ENCODE results near the gene HCN3. TPM values are rescaled to one million over a fixed set of nuclear protein-coding genes. Genes with fewer than 3 reads are reported as not detected.

The HCN3 gene
- total RNA-seq, 4 donors from 2014 or later = 0.18 to 1.5 (median 1.1) TPM

GRCh38 chr1:155318082-155318481 lies 40.8 kb downstream of the HCN3 start:
- in situ Hi-C loops (cut with MboI; ENCODE audit: low sequenced_read_pairs in 4 of 4) = loop anchor here in 3 of 4 donors (5.0 to 10.0 kb wide), 3 partner anchors 36 to 63 kb away; partner anchors contain the start of genes ENTREP3 (in 1 of the 3) and SCAMP3 (in 1 of the 3)

DNA sequence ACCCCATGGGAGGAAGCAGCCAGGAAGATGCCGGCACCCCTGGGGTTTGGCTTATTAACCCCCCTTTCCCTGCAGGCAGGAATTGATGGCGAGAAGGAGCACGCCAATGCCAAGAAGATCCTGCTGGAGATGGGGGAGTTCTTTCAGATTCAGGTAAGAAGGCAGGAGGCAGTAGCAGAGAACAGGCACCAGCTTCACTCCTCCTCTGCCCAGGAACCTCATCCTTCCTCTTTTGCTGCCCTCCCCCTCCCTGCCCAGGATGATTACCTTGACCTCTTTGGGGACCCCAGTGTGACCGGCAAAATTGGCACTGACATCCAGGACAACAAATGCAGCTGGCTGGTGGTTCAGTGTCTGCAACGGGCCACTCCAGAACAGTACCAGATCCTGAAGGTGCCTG lies 42.3 kb downstream of the HCN3 start:
- Histone ChIP-seq H3K4me1 (peaks cover 16 to 28% of the 10 kb centered on the region in 2 donors), H3K9me3 (no peaks in the 10 kb centered on the region), H3K27me3 (no peaks in the 10 kb centered on the region), H3K4me3 (no peak overlapping the region), H3K27ac (no peak overlapping the region), H3K36me3 (peaks cover 0 to 16% of the 10 kb centered on the region in 2 donors)
- ATAC-seq (no peak), DNase-seq (no peak)
- intact Hi-C loops (cut with DNase I; ENCODE audit: low total_unique reads) (no loop called here), in situ Hi-C loops (cut with MboI; ENCODE audit: low sequenced_read_pairs in 4 of 4) (loop anchor here in 3 of 4 donors (5.0 to 10.0 kb wide), 3 partner anchors 37 to 65 kb away; partner anchors contain the start of genes ENTREP3 (in 1 of the 3) and SCAMP3 (in 1 of the 3))
- TF ChIP-seq, protein P1, sequence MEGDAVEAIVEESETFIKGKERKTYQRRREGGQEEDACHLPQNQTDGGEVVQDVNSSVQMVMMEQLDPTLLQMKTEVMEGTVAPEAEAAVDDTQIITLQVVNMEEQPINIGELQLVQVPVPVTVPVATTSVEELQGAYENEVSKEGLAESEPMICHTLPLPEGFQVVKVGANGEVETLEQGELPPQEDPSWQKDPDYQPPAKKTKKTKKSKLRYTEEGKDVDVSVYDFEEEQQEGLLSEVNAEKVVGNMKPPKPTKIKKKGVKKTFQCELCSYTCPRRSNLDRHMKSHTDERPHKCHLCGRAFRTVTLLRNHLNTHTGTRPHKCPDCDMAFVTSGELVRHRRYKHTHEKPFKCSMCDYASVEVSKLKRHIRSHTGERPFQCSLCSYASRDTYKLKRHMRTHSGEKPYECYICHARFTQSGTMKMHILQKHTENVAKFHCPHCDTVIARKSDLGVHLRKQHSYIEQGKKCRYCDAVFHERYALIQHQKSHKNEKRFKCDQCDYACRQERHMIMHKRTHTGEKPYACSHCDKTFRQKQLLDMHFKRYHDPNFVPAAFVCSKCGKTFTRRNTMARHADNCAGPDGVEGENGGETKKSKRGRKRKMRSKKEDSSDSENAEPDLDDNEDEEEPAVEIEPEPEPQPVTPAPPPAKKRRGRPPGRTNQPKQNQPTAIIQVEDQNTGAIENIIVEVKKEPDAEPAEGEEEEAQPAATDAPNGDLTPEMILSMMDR (IDR thresholded peaks at IDR 0.05 in 4 of 5, conservative IDR thresholded peaks at IDR 0.05 in 1 of 5) = no peak
- no peak for TF ChIP-seq POLR2A (IDR thresholded peaks at IDR 0.05)

More at GRCh38 chr1:155318082-155318481, 40.8 kb downstream of the HCN3 start:
- no peaks in the 10 kb centered on the region for H3K9me3 ChIP-seq
- H3K27me3 ChIP-seq = no peaks in the 10 kb centered on the region
- TF ChIP-seq POLR2A (IDR thresholded peaks at IDR 0.05) = no peak
- TF ChIP-seq, protein P1 (IDR thresholded peaks at IDR 0.05 in 4 of 5, conservative IDR thresholded peaks at IDR 0.05 in 1 of 5) = no peak
- H3K27ac ChIP-seq = no peak overlapping the region
- H3K4me3 ChIP-seq = no peak overlapping the region
- peaks cover 0 to 16% of the 10 kb centered on the region in 2 donors for H3K36me3 ChIP-seq
- H3K4me1 ChIP-seq = peaks cover 16 to 27% of the 10 kb centered on the region in 2 donors
- ATAC-seq (no peak), DNase-seq (no peak)
- intact Hi-C loops (cut with DNase I; ENCODE audit: low total_unique reads) = no loop called here

DNA sequence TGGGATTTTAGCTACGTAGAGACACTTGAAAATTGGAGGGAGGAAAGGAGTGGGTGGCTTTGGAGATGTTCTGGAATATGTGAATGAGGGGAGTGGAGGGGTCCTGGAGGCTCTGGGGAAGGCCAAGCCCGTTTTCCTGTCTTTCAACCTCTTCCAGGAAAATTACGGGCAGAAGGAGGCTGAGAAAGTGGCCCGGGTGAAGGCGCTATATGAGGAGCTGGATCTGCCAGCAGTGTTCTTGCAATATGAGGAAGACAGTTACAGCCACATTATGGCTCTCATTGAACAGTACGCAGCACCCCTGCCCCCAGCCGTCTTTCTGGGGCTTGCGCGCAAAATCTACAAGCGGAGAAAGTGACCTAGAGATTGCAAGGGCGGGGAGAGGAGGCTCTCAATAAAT lies 43.0 kb downstream of the HCN3 start:
- ATAC-seq (no peak), DNase-seq (no peak)
- intact Hi-C loops (cut with DNase I; ENCODE audit: low total_unique reads) (loop anchor here (5.0 kb wide), 2 partner anchors 272 to 537 kb away; partner anchors contain the start of genes GON4L and SYT11), in situ Hi-C loops (cut with MboI; ENCODE audit: low sequenced_read_pairs in 4 of 4) (no loop called here)
- TF ChIP-seq POLR2A (IDR thresholded peaks at IDR 0.05) = no peak
- TF ChIP-seq, protein P1 (IDR thresholded peaks at IDR 0.05 in 4 of 5, conservative IDR thresholded peaks at IDR 0.05 in 1 of 5) = no peak
- H3K27ac ChIP-seq = peak overlapping the region; percentile 82 to 96 (median 87)
- H3K9me3 ChIP-seq = no peaks in the 10 kb centered on the region
- H3K27me3 ChIP-seq = no peaks in the 10 kb centered on the region
- peaks cover 0 to 11% of the 10 kb centered on the region in 2 donors for H3K36me3 ChIP-seq
- H3K4me1 ChIP-seq = peaks cover 16 to 35% of the 10 kb centered on the region in 2 donors
- H3K4me3 ChIP-seq = peak overlapping the region; percentile 56 to 88 (median 72)

DNA sequence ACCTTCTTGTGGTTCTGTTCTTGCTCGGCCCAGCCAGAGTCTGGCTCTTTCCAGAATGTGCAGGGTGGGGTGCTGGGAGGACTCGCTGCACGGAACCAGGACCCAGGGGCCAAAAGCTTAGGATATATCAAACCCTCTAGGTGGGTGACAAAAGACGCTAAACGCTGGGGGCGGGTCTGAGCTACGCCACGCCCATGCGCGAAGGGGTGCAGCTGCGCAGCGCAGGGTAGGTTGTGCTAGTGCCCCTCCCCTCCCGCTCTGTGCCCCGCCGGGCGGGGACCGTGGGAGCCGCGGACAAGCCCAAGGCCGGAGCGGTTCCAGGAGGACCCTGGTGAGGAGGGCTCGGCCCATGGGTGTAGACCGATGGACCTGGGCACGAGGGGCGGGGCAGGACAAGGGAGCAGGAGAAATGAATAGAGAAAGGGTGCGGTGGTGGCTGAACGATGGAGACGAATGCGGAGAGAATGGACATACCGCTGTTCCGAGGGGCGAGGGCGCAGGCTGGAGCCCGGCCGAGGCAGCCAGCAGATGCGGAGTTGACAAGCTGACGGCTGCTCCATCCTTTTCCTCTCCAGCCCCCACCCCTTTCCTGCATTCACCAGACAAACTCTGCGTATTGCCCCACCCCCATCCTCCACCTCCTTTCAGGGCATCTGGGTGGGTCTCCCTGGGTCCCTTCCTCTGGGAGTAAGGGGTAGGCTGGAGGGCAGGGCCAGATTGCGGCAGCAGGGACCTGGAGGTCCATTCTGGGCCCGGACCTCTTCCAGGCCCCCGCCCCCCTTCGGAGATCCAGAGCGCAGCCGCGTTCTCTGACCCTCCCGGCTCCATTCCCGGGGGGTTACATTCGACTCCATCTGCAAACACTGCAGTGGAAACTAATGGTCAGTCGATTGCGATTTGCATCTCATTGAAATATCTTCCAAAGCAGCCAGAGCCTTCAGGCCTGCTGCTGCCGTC lies 43.7 kb downstream of the HCN3 start, which contains the start of gene RUSC1:
Gene RUSC1 (plus strand): TSS at position 234 of the 957 bp plus-strand sequence. CDS start 880 bp downstream, outside the sequence.
- H3K9me3 ChIP-seq = no peaks in the 10 kb centered on the region
- H3K27me3 ChIP-seq = no peaks in the 10 kb centered on the region
- peaks cover 16 to 39% of the 10 kb centered on the region in 2 donors for H3K4me1 ChIP-seq
- H3K27ac ChIP-seq = peak within 1 kb of the TSS; percentile 82 to 96 (median 87)
- H3K36me3 ChIP-seq = peaks cover 0 to 9% of the 10 kb centered on the region in 2 donors
- in situ Hi-C loops (cut with MboI; ENCODE audit: low sequenced_read_pairs in 4 of 4) = no loop called here
- intact Hi-C loops (cut with DNase I; ENCODE audit: low total_unique reads) = loop anchor here (5.0 kb wide), 2 partner anchors 271 to 536 kb away; partner anchors contain the start of genes GON4L and SYT11
- TF ChIP-seq, protein P1 (IDR thresholded peaks at IDR 0.05 in 4 of 5, conservative IDR thresholded peaks at IDR 0.05 in 1 of 5) = no peak
- peak in 1 of 2 donors; percentile 28 for TF ChIP-seq POLR2A (IDR thresholded peaks at IDR 0.05)
- ATAC-seq = no peak
- peak; percentile 36 to 61 for DNase-seq
- peak within 1 kb of the TSS; percentile 56 to 88 (median 72) for H3K4me3 ChIP-seq
